NT2/D1 (cell line): ENCODE data around the gene TEX28.

Experiments
- DNase-seq: peaks from one replicate; pipeline ENCODE4 v3.0.0-alpha.2; 2011; ENCODE audit warnings: low read depth, low spot score
- H3K27me3 ChIP-seq: 2 replicates; pipeline ENCODE4 v1.6.0; 2011; ENCODE audit warnings: mild to moderate bottlenecking; ENCODE audit not compliant: insufficient read length, insufficient read depth
- H3K36me3 ChIP-seq: 2 replicates; pipeline ENCODE4 v1.6.1; 2011; ENCODE audit warnings: mild to moderate bottlenecking, low read length, mixed read lengths; ENCODE audit not compliant: insufficient read depth, insufficient read length
- H3K4me1 ChIP-seq: 2 replicates; pipeline ENCODE4 v1.5.1; 2011; ENCODE audit not compliant: insufficient read depth, insufficient read length
- H3K4me3 ChIP-seq: 2 replicates; pipeline ENCODE4 v1.5.1; 2011; ENCODE audit warnings: low read depth; ENCODE audit not compliant: insufficient read length
- H3K9ac ChIP-seq: 2 replicates; pipeline ENCODE4 v1.6.0; 2011; ENCODE audit warnings: low read depth; ENCODE audit not compliant: insufficient read length
- H3K9me3 ChIP-seq: 2 replicates; pipeline ENCODE4 v1.5.1; 2011; ENCODE audit warnings: mild to moderate bottlenecking, low read length; ENCODE audit not compliant: insufficient read depth
- SUZ12 ChIP-seq: IDR thresholded peaks from 2 replicates; pipeline ENCODE4 v1.6.1; 2011; ENCODE audit not compliant: insufficient read length, insufficient read depth; ENCODE audit errors: extremely low read depth
- YY1 ChIP-seq: IDR thresholded peaks from 2 replicates; pipeline ENCODE4 v1.6.1; 2011; ENCODE audit not compliant: insufficient read length, insufficient read depth
- ZNF274 ChIP-seq: IDR thresholded peaks from 2 replicates; pipeline ENCODE4 v1.6.1; 2011; ENCODE audit warnings: mild to moderate bottlenecking, low read depth, low read length

The TEX28 gene

GRCh38 chrX:154321152-154321551 is 26.2 kb upstream of the TEX28 start:
- Histone ChIP-seq H3K36me3 (no peaks in the 10 kb centered on the region), H3K4me1 (no peaks in the 10 kb centered on the region), H3K9ac (no peak overlapping the region), H3K9me3 (no peaks in the 10 kb centered on the region), H3K4me3 (no peak overlapping the region), H3K27me3 (peaks cover 2% of the 10 kb centered on the region)
- no peak for TF ChIP-seq YY1
- TF ChIP-seq ZNF274 = no peak
- no peak for TF ChIP-seq SUZ12
- no peak for DNase-seq

- Histone ChIP-seq H3K9ac (no peak overlapping the region), H3K27me3 (peaks cover 2% of the 10 kb centered on the region)
- TF ChIP-seq ZNF274 (no peak), SUZ12 (no peak), YY1 (no peak)
Measured at GRCh38 chrX:154320406-154320805, 25.5 kb upstream of the TEX28 start.

GRCh38 chrX:154317391-154317995 is 22.6 kb upstream of the TEX28 start:
- no peak for TF ChIP-seq ZNF274
- TF ChIP-seq YY1 = no peak
- no peak for TF ChIP-seq SUZ12
- Histone ChIP-seq H3K4me3 (no peak overlapping the region), H3K9me3 (no peaks in the 10 kb centered on the region), H3K27me3 (peaks cover 2% of the 10 kb centered on the region), H3K36me3 (no peaks in the 10 kb centered on the region), H3K4me1 (no peaks in the 10 kb centered on the region), H3K9ac (no peak overlapping the region)
- DNase-seq = no peak

More at GRCh38 chrX:154320406-154320805, 25.5 kb upstream of the TEX28 start:
- H3K4me3 ChIP-seq = no peak overlapping the region
- DNase-seq = no peak
- H3K36me3 ChIP-seq = no peaks in the 10 kb centered on the region
- H3K4me1 ChIP-seq = no peaks in the 10 kb centered on the region
- H3K9me3 ChIP-seq = no peaks in the 10 kb centered on the region

GRCh38 chrX:154315416-154315815 is 20.5 kb upstream of the TEX28 start:
- no peak for TF ChIP-seq ZNF274
- Histone ChIP-seq H3K27me3 (peaks cover 1% of the 10 kb centered on the region), H3K9me3 (no peaks in the 10 kb centered on the region), H3K36me3 (no peaks in the 10 kb centered on the region), H3K4me3 (no peak overlapping the region), H3K9ac (no peak overlapping the region), H3K4me1 (no peaks in the 10 kb centered on the region)
- DNase-seq = no peak

- DNase-seq = no peak
Measured at GRCh38 chrX:154313147-154313546, 18.2 kb upstream of the TEX28 start.

GRCh38 chrX:154312116-154312515 is 17.2 kb upstream of the TEX28 start:
- no peaks in the 10 kb centered on the region for H3K27me3 ChIP-seq
- no peak overlapping the region for H3K4me3 ChIP-seq
- H3K9me3 ChIP-seq = no peaks in the 10 kb centered on the region
- no peaks in the 10 kb centered on the region for H3K4me1 ChIP-seq
- TF ChIP-seq ZNF274 (no peak), SUZ12 (no peak), YY1 (no peak)
- H3K36me3 ChIP-seq = no peaks in the 10 kb centered on the region
- DNase-seq = no peak
- no peak overlapping the region for H3K9ac ChIP-seq

More at GRCh38 chrX:154313147-154313546, 18.2 kb upstream of the TEX28 start:
- Histone ChIP-seq H3K9ac (no peak overlapping the region), H3K9me3 (no peaks in the 10 kb centered on the region), H3K4me1 (no peaks in the 10 kb centered on the region), H3K27me3 (no peaks in the 10 kb centered on the region), H3K4me3 (no peak overlapping the region), H3K36me3 (no peaks in the 10 kb centered on the region)
- TF ChIP-seq ZNF274 (no peak), SUZ12 (no peak), YY1 (no peak)

- Histone ChIP-seq H3K36me3 (no peaks in the 10 kb centered on the region), H3K9me3 (no peaks in the 10 kb centered on the region), H3K27me3 (no peaks in the 10 kb centered on the region), H3K4me1 (no peaks in the 10 kb centered on the region), H3K4me3 (no peak overlapping the region), H3K9ac (no peak overlapping the region)
- TF ChIP-seq ZNF274 (no peak), SUZ12 (no peak), YY1 (no peak)
- DNase-seq = no peak
Measured at GRCh38 chrX:154310616-154311536, 16.0 kb upstream of the TEX28 start.
